HUES64 (cell line): Measurements from ENCODE around the gene C1orf87. TPM values are rescaled to one million over a fixed set of nuclear protein-coding genes. Genes with fewer than 3 reads are reported as not detected.

Experiments
- H3K27ac ChIP-seq: 2 replicates; pipeline ENCODE4 v1.7.0; 2013; ENCODE audit warnings: low read depth, low read length, inconsistent platforms
- H3K27me3 ChIP-seq: 2 replicates; pipeline ENCODE4 v1.6.1; 2013; ENCODE audit warnings: mild to moderate bottlenecking, low read length; ENCODE audit not compliant: insufficient read depth
- H3K36me3 ChIP-seq: 2 replicates; pipeline ENCODE4 v1.6.1; 2013; ENCODE audit warnings: mild to moderate bottlenecking, low read length; ENCODE audit not compliant: insufficient read depth
- H3K4me1 ChIP-seq: 2 replicates; pipeline ENCODE4 v1.6.1; 2013; ENCODE audit warnings: mild to moderate bottlenecking, low read length, moderate library complexity; ENCODE audit not compliant: insufficient read depth
- H3K4me3 ChIP-seq: 2 replicates; pipeline ENCODE4 v1.5.1; 2013; ENCODE audit warnings: mild to moderate bottlenecking, low read length, moderate library complexity
- H3K9ac ChIP-seq: 2 replicates; pipeline ENCODE4 v1.6.1; 2013; ENCODE audit warnings: mild to moderate bottlenecking, low read depth, low read length
- H3K9me3 ChIP-seq: 2 replicates; pipeline ENCODE4 v1.6.1; 2013; ENCODE audit warnings: low read depth, low read length; ENCODE audit not compliant: insufficient read depth
- WGBS: fragments of 150-250, 120-280 bp; methylation state at CpG from one replicate; pipeline ENCODE4 v1.1.7; 2013; ENCODE audit warnings: missing lambda C conversion rate; 5-methylcytosine and 5-hydroxymethylcytosine counted together
- polyA plus RNA-seq, 2 experiments: library from polyadenylated mRNA; stranded (reverse); fragments of 50-300 nt; gene quantifications; one replicate each; pipeline ENCODE4 v1.2.3, GENCODE V29; 2013

The C1orf87 gene, protein sequence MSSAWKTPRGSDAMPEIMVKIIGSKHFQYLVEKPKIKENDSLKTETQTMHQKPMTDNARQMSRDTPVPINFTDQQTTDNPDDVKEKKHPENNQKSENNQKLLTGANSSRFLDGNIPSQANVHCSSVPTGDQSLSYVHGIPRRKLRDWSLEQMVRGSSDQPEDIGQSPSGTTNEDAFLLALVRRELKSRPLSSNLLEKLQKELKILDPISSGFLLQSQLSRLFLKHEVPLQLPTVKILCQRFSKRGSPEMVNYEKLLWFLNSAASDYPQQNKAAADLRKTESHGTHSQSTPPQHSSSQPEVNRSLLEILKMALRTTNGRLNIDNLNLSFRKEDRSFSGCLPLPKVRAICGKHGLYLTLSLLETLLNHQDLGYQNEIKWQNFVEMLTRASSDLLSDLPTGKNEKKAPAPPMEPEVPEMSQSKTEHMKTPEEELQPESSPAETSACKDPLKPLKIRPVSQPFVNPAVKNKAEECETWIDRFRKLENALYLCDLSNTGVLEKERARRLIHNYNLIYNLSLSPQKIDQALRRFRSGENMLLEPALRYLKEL
- not detected for polyA plus RNA-seq (2013, experiment 1 of 2)
- polyA plus RNA-seq (2013, experiment 2 of 2), result not detected

DNA sequence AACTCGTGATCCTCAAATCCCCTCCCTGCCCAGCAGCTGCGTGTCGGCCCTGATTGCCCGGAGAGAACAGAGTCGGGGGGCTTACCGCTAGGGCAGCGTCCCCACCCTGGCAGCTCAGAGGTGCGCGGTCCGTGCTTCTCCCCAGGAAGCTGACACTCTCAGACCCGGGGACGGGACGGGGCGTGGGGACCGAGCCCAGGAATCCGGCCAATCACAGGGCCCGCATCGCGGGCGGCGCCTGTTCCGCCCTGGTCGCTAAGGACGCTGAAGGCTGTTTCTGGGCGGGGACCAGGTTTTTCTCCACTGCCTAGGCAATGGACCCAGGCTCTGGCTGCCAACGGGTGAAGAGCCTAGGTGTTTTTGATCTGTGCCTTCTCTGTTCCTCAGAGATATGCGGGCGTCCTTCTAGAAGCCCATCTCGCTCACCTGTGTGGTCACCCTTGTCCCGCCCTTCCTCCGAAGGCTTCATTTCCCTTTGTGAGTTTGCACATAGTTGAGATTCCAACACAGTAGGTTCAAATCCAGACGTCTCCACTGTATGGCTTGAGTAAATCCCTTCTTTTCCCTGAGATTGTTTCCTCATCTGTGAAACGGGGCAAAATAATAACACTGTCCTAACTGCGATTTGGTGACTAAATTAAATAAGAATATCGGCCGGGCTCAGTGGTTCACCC, at the start of gene C1orf87:
Gene C1orf87, minus strand, starts transcription at position 166 of the 674 bp plus-strand sequence. CDS start 1,127 bp downstream, outside the sequence.
- Histone ChIP-seq H3K4me3 (peak within 1 kb of the TSS; percentile 60), H3K4me1 (no peaks in the 10 kb centered on the region)

DNA sequence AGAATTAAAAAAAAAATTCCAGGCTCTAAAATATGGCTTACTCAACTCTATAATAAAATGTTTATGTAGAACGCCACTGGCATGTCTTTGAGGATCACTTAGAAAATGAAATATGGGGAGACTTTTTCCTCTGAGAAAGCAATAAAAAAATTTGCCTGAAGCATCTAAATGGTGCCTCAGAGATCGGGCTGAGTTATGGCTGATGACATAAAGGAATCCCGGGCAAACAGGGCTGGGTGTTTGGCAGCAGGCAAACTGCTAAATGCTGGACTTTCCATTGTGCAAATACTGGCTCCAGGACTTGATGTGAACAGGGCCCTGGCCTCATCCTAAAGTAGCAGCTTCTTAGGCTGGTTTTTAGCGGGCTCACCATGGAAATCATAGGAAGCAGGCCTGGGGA, 44.5 kb upstream of the C1orf87 start:
- no peak overlapping the region for H3K9ac ChIP-seq
- no peak overlapping the region for H3K27ac ChIP-seq
- H3K36me3 ChIP-seq, result no peaks in the 10 kb centered on the region
- WGBS, result 91% methylated on average over 4 of the region's 4 CpGs
- no peaks in the 10 kb centered on the region for H3K27me3 ChIP-seq
- H3K4me3 ChIP-seq, result no peak overlapping the region
- no peaks in the 10 kb centered on the region for H3K9me3 ChIP-seq
- peaks cover 7% of the 10 kb centered on the region; the same call in 1 of the 2 replicates for H3K4me1 ChIP-seq

More for the DNA sequence above, at the start of gene C1orf87:
- H3K36me3 ChIP-seq, result no peaks in the 10 kb centered on the region
- WGBS, result 15% methylated on average over 36 of the region's 36 CpGs
- H3K27me3 ChIP-seq, result peaks cover 29% of the 10 kb centered on the region
- peak within 1 kb of the TSS; percentile 41 for H3K9ac ChIP-seq
- H3K27ac ChIP-seq, result no peak within 1 kb of the TSS
- H3K9me3 ChIP-seq, result no peaks in the 10 kb centered on the region

DNA sequence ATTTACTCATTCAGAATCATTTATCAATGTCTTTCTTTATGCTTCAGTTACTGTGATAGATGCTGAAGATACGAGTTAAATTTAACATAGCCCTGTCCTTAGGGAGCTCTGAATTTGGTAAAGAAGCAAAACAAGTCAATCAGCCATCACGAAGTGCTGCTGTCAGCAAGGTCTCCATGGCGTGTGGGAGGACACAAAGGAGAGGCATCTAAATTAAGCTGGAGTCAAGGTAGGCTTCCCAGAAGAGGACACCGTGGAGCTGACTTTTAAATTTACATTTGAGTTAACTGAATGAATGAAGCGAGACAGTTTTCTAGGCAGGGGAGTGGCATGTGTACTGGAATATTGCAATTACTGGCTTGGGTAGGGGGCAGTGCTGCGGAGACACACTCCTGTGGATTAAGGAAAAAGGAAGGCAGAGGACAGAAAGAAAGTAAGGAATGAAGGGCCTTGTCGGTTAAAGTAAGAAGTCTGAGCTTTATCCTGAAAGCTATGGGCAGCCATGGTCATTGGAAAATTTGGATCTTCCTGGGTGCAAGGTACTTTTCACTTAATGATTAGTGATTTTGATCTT, 41.3 kb upstream of the C1orf87 start:
- Histone ChIP-seq H3K27ac (no peak overlapping the region), H3K9ac (no peak overlapping the region), H3K4me1 (peaks cover 7% of the 10 kb centered on the region; the same call in 1 of the 2 replicates), H3K9me3 (no peaks in the 10 kb centered on the region), H3K36me3 (no peaks in the 10 kb centered on the region), H3K27me3 (no peaks in the 10 kb centered on the region), H3K4me3 (no peak overlapping the region)
- 54% methylated on average over 7 of the region's 7 CpGs for WGBS

DNA sequence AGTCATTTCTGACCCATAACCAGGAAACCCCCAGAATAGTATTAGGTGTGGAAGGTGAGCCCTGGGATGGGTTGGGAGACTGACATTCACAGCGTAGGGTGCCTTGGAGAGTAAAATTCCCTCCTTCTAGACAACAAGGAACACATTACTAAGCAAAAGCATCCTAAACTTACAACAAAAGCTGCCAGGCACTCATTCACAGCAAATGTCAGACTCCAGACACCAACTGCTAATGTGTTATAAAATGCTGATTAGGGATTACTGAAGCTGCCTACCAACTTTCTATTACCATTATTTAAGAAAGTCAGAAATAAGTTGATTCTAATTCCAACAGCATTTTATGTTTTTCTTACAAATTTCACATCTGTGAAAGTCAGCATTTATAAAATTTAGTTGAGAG, 40.0 kb upstream of the C1orf87 start:
- Histone ChIP-seq H3K9ac (no peak overlapping the region), H3K36me3 (no peaks in the 10 kb centered on the region), H3K4me1 (peaks cover 7% of the 10 kb centered on the region; the same call in 1 of the 2 replicates), H3K27me3 (no peaks in the 10 kb centered on the region), H3K9me3 (no peaks in the 10 kb centered on the region), H3K4me3 (no peak overlapping the region), H3K27ac (no peak overlapping the region)
- WGBS, result no CpG with 5 or more reads among the region's 1 CpG

DNA sequence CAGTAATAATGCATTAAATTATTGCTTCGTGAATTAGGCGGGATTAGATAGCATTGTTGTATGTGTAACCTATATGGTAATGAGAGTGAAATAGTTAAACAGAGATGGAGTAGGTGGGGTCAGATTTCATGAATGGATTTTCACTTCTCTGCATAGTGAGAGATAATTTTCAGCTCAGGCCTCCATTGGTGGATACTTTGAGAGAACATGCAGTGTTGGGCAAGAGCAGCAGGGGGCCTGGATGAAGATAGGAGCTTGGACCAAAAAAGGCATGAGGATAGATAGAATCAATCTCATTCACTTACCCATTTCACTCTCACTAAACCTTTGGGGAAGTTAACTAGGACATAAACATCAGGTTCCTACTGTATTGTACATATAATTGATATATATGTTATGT, 39.5 kb upstream of the C1orf87 start:
- Histone ChIP-seq H3K4me3 (no peak overlapping the region), H3K9me3 (no peaks in the 10 kb centered on the region), H3K9ac (no peak overlapping the region), H3K4me1 (peaks cover 7% of the 10 kb centered on the region; the same call in 1 of the 2 replicates), H3K36me3 (no peaks in the 10 kb centered on the region), H3K27me3 (no peaks in the 10 kb centered on the region), H3K27ac (no peak overlapping the region)
- WGBS, result 99% methylated on average over 2 of the region's 2 CpGs

DNA sequence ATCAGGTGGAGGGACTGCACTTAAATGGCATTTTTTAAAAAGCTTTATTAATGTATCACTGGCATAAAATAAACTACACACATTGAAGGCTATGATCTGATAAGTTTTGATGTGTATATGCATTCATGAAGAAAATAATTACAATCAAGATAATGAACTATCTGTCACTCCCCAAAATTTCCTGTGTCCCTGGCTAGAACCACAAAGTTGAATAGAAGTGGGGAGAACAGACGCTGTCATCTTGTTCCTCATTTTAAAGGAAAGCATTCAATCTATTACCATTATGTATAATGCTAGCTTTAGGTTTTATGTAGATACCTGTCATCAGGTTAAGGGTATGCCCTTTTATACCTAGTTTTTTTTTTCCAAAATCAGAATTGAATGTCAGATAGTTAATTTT, 38.1 kb upstream of the C1orf87 start:
- no peak overlapping the region for H3K27ac ChIP-seq
- 83% methylated on average over 1 of the region's 1 CpG for WGBS
- no peak overlapping the region for H3K4me3 ChIP-seq
- H3K9ac ChIP-seq, result no peak overlapping the region
- no peaks in the 10 kb centered on the region for H3K36me3 ChIP-seq
- no peaks in the 10 kb centered on the region for H3K27me3 ChIP-seq
- H3K9me3 ChIP-seq, result no peaks in the 10 kb centered on the region
- peaks cover 7% of the 10 kb centered on the region; the same call in 1 of the 2 replicates for H3K4me1 ChIP-seq

DNA sequence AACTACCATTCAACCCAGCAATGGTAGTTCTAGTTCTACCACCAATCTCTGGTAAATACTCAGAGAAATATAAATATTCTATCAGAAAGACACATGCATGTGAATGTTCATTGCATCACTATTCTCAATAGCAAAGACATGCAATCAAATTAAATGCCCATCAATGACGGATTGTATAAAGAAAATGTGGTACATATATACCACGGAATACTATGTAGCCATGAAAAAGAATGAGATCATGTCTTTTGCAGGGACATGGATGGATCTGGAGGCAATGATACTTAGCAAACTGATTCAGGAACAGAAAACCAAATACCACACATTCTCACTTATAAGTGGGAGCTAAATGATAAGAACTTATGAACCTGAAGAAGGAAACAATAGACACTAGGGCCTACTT, 37.5 kb upstream of the C1orf87 start:
- H3K9ac ChIP-seq, result no peak overlapping the region
- H3K4me1 ChIP-seq, result peaks cover 7% of the 10 kb centered on the region; the same call in 1 of the 2 replicates
- H3K27me3 ChIP-seq, result no peaks in the 10 kb centered on the region
- WGBS, result 100% methylated on average over 2 of the region's 2 CpGs
- no peak overlapping the region for H3K4me3 ChIP-seq
- no peaks in the 10 kb centered on the region for H3K36me3 ChIP-seq
- no peak overlapping the region for H3K27ac ChIP-seq
- H3K9me3 ChIP-seq, result no peaks in the 10 kb centered on the region

DNA sequence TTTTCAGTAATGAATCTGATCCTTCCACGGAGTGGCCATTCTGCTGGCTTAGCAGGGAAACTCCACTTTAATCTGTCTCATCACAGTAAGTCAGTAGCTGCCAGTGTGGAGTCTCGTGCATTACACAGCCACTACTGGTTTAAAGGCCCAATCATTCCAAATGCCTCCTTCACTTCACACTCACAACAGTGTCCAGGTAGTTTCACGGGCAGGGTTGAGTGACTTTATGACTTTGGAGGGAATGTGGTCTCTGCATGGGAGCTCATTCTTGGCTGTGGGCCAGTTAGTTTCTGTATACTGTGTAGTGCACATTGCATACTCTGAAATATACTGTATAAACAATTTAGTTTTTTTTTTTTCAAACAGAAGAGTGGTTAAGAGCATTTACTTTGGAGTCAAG, 34.6 kb upstream of the C1orf87 start:
- Histone ChIP-seq H3K4me3 (no peak overlapping the region), H3K36me3 (no peaks in the 10 kb centered on the region), H3K4me1 (no peaks in the 10 kb centered on the region), H3K27ac (no peak overlapping the region), H3K27me3 (no peaks in the 10 kb centered on the region), H3K9ac (no peak overlapping the region), H3K9me3 (no peaks in the 10 kb centered on the region)
- WGBS, result 97% methylated on average over 3 of the region's 3 CpGs

DNA sequence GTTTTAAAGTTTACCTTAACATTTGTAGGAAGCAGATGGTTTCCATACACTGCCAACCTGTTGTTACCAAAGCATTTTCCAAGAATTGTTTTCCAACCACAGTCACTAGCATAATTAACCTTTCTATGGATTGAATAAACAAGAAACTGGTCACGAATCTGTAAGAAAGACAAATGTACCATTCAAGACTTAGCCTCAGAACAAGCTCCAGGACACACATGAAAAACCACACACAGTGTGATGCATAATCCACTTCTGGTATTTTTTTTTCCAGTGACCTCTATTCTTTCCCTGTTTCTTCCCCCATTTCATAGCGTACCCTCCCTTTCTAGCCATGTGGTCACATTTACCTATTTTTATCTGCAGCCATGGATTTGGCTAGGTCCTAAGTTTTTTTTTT, 29.6 kb upstream of the C1orf87 start:
- Histone ChIP-seq H3K9me3 (no peaks in the 10 kb centered on the region), H3K4me1 (no peaks in the 10 kb centered on the region), H3K27ac (no peak overlapping the region), H3K9ac (no peak overlapping the region), H3K36me3 (no peaks in the 10 kb centered on the region), H3K27me3 (no peaks in the 10 kb centered on the region), H3K4me3 (no peak overlapping the region)
- 97% methylated on average over 2 of the region's 2 CpGs for WGBS

DNA sequence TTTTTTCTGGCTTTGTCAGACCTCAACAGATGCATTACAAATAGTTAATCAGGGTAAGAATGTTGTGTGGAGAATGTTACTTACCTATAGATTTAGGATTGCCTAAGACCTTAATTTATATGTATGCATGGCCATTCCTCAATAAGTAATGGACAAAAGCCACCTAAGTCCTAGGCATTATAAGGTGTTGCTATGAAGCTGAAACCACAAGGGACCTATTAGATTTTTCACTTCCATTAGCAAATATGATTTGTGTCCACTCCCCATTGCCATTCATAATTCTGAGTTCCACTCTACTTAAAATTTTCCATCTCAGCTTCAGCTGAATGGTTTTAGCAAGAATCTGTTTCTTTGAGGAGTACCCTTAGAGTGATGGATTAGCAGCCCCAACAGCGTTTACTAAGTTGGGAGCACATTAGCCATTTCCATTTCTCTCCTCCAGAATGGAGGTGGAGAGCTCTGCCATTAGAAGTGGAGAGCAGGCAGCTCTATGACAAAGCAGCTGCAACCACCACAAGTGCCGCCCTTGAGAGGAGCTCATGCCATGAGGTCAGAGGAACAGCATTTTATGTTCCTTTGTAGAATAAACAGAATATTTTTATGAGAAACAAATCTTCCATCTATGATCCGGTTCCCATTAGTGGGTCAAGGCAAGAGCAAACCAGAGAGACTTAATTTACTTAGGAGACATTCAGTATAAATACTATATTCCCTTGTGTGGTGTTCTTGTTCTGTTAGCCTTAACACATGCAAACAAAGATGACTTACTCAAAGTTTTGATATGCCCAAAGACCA, 28.9 kb upstream of the C1orf87 start:
- Histone ChIP-seq H3K36me3 (no peaks in the 10 kb centered on the region), H3K4me1 (no peaks in the 10 kb centered on the region), H3K4me3 (no peak overlapping the region), H3K27ac (no peak overlapping the region), H3K9me3 (no peaks in the 10 kb centered on the region), H3K27me3 (no peaks in the 10 kb centered on the region), H3K9ac (no peak overlapping the region)
- WGBS, result 89% methylated on average over 2 of the region's 3 CpGs
